Sigmoid colon (tissue), 7 donors: ENCODE measurements around the gene EPHB1. TPM values are rescaled to one million over a fixed set of nuclear protein-coding genes. Genes with fewer than 3 reads are reported as not detected.
A peak's percentile ranks its signal among the peaks of the same experiment; 100 is the strongest.

Experiments used
- DNase-seq: peaks from one replicate; pipeline ENCODE4 v3.0.0-alpha.2; 2019
- H3K27ac ChIP-seq, 4 donors: fragments of 200-600 bp; sonication (generic); one replicate each; pipeline ENCODE4 v1.5.1; 2016 to 2019; ENCODE audit warnings: mild to moderate bottlenecking in 1 of 4
- H3K27me3 ChIP-seq, 3 donors: fragments of 200-600 bp; sonication (generic); one replicate each; pipeline ENCODE4 v1.5.1; 2019; ENCODE audit warnings: mild to moderate bottlenecking in 1 of 3
- H3K36me3 ChIP-seq, 4 donors: fragments of 200-600 bp; sonication (generic); one replicate each; pipeline ENCODE4 v1.5.1; 2016 to 2019
- H3K4me1 ChIP-seq, 4 donors: fragments of 200-600 bp; sonication (generic); one replicate each; pipeline ENCODE4 v1.5.1; 2017 to 2019
- H3K4me3 ChIP-seq, 4 donors: fragments of 200-600 bp; sonication (generic); one replicate each; pipeline ENCODE4 v1.5.1; 2017 to 2019; ENCODE audit warnings: mild to moderate bottlenecking in 2 of 4, moderate library complexity in 1 of 4
- H3K9me3 ChIP-seq, 4 donors: fragments of 200-600 bp in 3 of 4; sonication (generic) in 3 of 4; one replicate each; pipeline versions ENCODE4 v1.5.1 to v1.6.1; 2013 to 2019
- EP300 ChIP-seq, 4 donors: sonication (generic); formaldehyde crosslinking; IDR thresholded peaks; one replicate each; pipeline ENCODE4 v1.6.1; 2017; ENCODE audit warnings: antibody characterized with exemption in 4 of 4
- POLR2A ChIP-seq, 2 donors: fragments of 450-650 bp; IDR thresholded peaks; one replicate each; pipeline ENCODE4 v1.6.1; 2016; ENCODE audit warnings: antibody characterized with exemption in 2 of 2, mild to moderate bottlenecking in 2 of 2, moderate library complexity in 2 of 2
- POLR2AphosphoS5 ChIP-seq, 4 donors: sonication (generic); formaldehyde crosslinking; IDR thresholded peaks; one replicate each; pipeline ENCODE4 v1.6.1; 2017; ENCODE audit warnings: antibody characterized with exemption in 4 of 4
- WGBS, 2 donors: extraction: QIAGEN DNeasy Blood & Tissue Kit; methylation state at CpG; one replicate each; pipeline ENCODE4 v1.1.7; 2013; 5-methylcytosine and 5-hydroxymethylcytosine counted together
- intact Hi-C: fragments of 100-400 bp; cut with DNase I; formaldehyde crosslinking; loops from one replicate; pipeline ENCODE4 v1.15.1; 2023
- polyA plus RNA-seq, 3 donors: library from polyadenylated mRNA; stranded (reverse); fragments of 200-250 nt; gene quantifications; one replicate each; pipeline ENCODE4 v1.2.3, GENCODE V29; 2013
- total RNA-seq, 4 donors: library from RNA; depleted of rRNA; stranded (reverse); fragments of >200 nt; gene quantifications; one replicate each; pipeline ENCODE4 v1.1.0, GENCODE V29; 2016
- TF ChIP-seq, protein P1 (sequence below), 4 experiments: fragments of 450-650 bp in 3 of 4; fragments of 200-600 bp in 1 of 4; IDR thresholded peaks; one replicate each; pipeline ENCODE4 v1.5.1; 2016 to 2019; ENCODE audit warnings: antibody characterized with exemption in 4 of 4, mild to moderate bottlenecking in 3 of 4, moderate library complexity in 2 of 4
- donor health status: healthy with polysubstance abuse.
- donor health status: Bipolar disorder and iron deficiency.
- donor health status: healthy.

EPHB1 gene
- total and polyA plus RNA-seq, 7 donors = 0.29 to 17.3 (median 3.6) TPM; not detected in 2

- no peak for DNase-seq
- no peak for TF ChIP-seq EP300 (IDR thresholded peaks at IDR 0.05)
- Histone ChIP-seq H3K4me1 (peaks cover 0 to 14% (median 0%) of the 10 kb centered on the region in 4 donors), H3K4me3 (no peak overlapping the region), H3K27ac (no peak overlapping the region), H3K27me3 (no peaks in the 10 kb centered on the region), H3K36me3 (no peaks in the 10 kb centered on the region), H3K9me3 (no peaks in the 10 kb centered on the region)
- intact Hi-C loops = no loop called here
- 62 to 63% methylated on average over 4 of the region's 4 CpGs for WGBS, 2 donors
Measured at GRCh38 chr3:134991003-134991402, 195.9 kb downstream of the EPHB1 start.

DNA sequence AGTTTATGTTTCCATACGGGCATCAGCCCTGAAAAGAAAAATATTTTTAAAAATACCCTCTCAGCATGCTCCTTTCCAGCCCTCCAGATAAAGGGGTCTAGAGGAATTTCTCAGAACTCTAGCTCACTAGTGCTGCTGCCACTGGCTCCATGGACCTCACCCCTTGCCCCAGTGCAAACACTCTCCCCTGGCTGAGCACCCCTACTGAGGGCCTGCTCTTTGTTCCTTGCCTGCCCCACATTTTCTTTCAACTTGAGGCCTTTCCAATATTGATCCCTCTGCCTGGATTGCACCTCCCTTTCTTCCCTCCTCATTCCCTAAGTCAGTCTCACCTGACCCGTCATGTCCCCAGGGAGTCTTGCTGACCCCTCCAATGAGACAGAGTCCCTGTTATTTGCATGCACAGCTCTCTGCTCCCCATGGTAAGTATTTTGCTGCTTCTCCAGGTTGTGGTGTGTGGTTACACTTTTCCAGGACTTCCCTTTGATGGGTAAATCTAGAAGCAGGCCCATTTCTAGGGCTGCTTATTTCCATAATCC is 196.5 kb downstream of the EPHB1 start:
- no peaks in the 10 kb centered on the region for H3K36me3 ChIP-seq
- no peak for TF ChIP-seq EP300 (IDR thresholded peaks at IDR 0.05)
- no peak for TF ChIP-seq POLR2A (IDR thresholded peaks at IDR 0.05)
- TF ChIP-seq POLR2AphosphoS5 (IDR thresholded peaks at IDR 0.05) = no peak
- TF ChIP-seq, protein P1, sequence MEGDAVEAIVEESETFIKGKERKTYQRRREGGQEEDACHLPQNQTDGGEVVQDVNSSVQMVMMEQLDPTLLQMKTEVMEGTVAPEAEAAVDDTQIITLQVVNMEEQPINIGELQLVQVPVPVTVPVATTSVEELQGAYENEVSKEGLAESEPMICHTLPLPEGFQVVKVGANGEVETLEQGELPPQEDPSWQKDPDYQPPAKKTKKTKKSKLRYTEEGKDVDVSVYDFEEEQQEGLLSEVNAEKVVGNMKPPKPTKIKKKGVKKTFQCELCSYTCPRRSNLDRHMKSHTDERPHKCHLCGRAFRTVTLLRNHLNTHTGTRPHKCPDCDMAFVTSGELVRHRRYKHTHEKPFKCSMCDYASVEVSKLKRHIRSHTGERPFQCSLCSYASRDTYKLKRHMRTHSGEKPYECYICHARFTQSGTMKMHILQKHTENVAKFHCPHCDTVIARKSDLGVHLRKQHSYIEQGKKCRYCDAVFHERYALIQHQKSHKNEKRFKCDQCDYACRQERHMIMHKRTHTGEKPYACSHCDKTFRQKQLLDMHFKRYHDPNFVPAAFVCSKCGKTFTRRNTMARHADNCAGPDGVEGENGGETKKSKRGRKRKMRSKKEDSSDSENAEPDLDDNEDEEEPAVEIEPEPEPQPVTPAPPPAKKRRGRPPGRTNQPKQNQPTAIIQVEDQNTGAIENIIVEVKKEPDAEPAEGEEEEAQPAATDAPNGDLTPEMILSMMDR (IDR thresholded peaks at IDR 0.05) = no peak
- H3K4me1 ChIP-seq = peaks cover 0 to 14% (median 0%) of the 10 kb centered on the region in 4 donors
- intact Hi-C loops = no loop called here
- H3K4me3 ChIP-seq = no peak overlapping the region
- WGBS, 2 donors = 87 to 89% methylated on average over 2 of the region's 2 CpGs
- no peaks in the 10 kb centered on the region for H3K9me3 ChIP-seq
- H3K27ac ChIP-seq = peak overlapping the region in 1 of 4 donors; percentile 17
- DNase-seq = no peak
- no peaks in the 10 kb centered on the region for H3K27me3 ChIP-seq

- DNase-seq = no peak
- no peaks in the 10 kb centered on the region for H3K36me3 ChIP-seq
- H3K4me3 ChIP-seq = no peak overlapping the region
- peak overlapping the region in 1 of 4 donors; percentile 17 for H3K27ac ChIP-seq
- H3K4me1 ChIP-seq = peaks cover 0 to 15% (median 3%) of the 10 kb centered on the region in 4 donors
- TF ChIP-seq EP300 (IDR thresholded peaks at IDR 0.05) (no peak), POLR2A (IDR thresholded peaks at IDR 0.05) (no peak), POLR2AphosphoS5 (IDR thresholded peaks at IDR 0.05) (no peak)
- TF ChIP-seq, protein P1 (IDR thresholded peaks at IDR 0.05) = no peak
- no peaks in the 10 kb centered on the region for H3K27me3 ChIP-seq
- intact Hi-C loops = no loop called here
- H3K9me3 ChIP-seq = no peaks in the 10 kb centered on the region
- 85 to 89% methylated on average over 7 of the region's 7 CpGs for WGBS, 2 donors
Measured at GRCh38 chr3:134992180-134992579, 197.1 kb downstream of the EPHB1 start.

GRCh38 chr3:134992586-134992985 is 197.5 kb downstream of the EPHB1 start:
- no peak for DNase-seq
- no peaks in the 10 kb centered on the region for H3K9me3 ChIP-seq
- 70% methylated on average over 1 of the region's 1 CpG; no CpG with 5 or more reads in 1 of the 2 donors for WGBS, 2 donors
- H3K27ac ChIP-seq = no peak overlapping the region
- no peaks in the 10 kb centered on the region for H3K27me3 ChIP-seq
- no peaks in the 10 kb centered on the region for H3K36me3 ChIP-seq
- TF ChIP-seq, protein P1 (IDR thresholded peaks at IDR 0.05) = no peak
- TF ChIP-seq EP300 (IDR thresholded peaks at IDR 0.05) (no peak), POLR2A (IDR thresholded peaks at IDR 0.05) (no peak), POLR2AphosphoS5 (IDR thresholded peaks at IDR 0.05) (no peak)
- no peak overlapping the region for H3K4me3 ChIP-seq
- intact Hi-C loops = no loop called here
- peaks cover 0 to 19% (median 4%) of the 10 kb centered on the region in 4 donors for H3K4me1 ChIP-seq

- peaks cover 0 to 22% (median 5%) of the 10 kb centered on the region in 4 donors for H3K4me1 ChIP-seq
- DNase-seq = no peak
- H3K27ac ChIP-seq = no peak overlapping the region
- 67 to 69% methylated on average over 1 of the region's 1 CpG for WGBS, 2 donors
- no peak overlapping the region for H3K4me3 ChIP-seq
- intact Hi-C loops = no loop called here
- TF ChIP-seq, protein P1 (IDR thresholded peaks at IDR 0.05) = no peak
- TF ChIP-seq POLR2A (IDR thresholded peaks at IDR 0.05) (no peak), EP300 (IDR thresholded peaks at IDR 0.05) (no peak), POLR2AphosphoS5 (IDR thresholded peaks at IDR 0.05) (no peak)
- no peaks in the 10 kb centered on the region for H3K27me3 ChIP-seq
- no peaks in the 10 kb centered on the region for H3K36me3 ChIP-seq
- H3K9me3 ChIP-seq = no peaks in the 10 kb centered on the region
Measured at GRCh38 chr3:134993011-134993410, 198.0 kb downstream of the EPHB1 start.
